ENCODE data around the gene ATP8B3. TPM values are rescaled to one million over a fixed set of nuclear protein-coding genes. Genes with fewer than 3 reads are reported as not detected.

The ATP8B3 gene
- polyA plus RNA-seq, 1 donor: 0.51 TPM

GRCh38 chr19:1796395-1797142, 15.5 kb downstream of the ATP8B3 start:
- DNase-seq (ENCODE audit: low read depth): no peak

DNA sequence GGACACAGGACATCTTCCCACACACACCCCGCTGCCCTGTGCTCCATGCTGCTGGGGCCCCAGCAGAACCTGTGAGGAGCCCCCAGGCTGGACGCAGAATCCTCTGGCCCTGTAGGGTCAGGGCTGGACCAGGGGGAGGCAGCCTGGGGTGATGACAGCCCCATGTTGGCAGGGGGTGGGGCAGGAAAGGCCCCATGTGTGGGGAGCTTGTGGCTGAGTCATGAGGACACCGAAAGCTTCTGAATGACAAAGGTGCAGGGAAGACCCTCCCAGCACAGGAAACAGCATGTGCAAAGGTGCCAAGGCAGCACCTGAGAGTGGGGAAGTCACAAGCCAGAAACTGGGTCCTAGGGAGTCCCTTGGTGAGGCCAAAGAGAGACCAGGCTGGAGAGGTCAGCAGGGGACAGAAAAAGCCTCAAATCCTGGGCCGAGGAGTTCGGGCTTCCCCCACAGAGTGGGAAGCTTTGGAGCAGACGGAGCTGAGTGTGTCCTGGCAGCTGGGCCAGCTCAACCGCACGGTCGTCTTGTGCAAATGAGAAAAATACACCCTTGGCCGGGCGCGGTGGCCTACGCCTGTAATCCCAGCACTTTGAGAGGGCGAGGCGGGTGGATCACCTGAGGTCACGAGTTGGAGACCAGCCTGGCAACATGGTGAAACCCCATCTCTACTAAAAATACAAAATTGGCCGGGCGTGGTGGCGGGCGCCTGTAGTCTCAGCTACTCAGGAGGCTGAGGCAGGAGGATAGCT, 17.5 kb downstream of the ATP8B3 start:
- DNase-seq (ENCODE audit: low read depth): no peak

GRCh38 chr19:1791879-1792278, 20.2 kb downstream of the ATP8B3 start:
- DNase-seq (ENCODE audit: low read depth): no peak

DNA sequence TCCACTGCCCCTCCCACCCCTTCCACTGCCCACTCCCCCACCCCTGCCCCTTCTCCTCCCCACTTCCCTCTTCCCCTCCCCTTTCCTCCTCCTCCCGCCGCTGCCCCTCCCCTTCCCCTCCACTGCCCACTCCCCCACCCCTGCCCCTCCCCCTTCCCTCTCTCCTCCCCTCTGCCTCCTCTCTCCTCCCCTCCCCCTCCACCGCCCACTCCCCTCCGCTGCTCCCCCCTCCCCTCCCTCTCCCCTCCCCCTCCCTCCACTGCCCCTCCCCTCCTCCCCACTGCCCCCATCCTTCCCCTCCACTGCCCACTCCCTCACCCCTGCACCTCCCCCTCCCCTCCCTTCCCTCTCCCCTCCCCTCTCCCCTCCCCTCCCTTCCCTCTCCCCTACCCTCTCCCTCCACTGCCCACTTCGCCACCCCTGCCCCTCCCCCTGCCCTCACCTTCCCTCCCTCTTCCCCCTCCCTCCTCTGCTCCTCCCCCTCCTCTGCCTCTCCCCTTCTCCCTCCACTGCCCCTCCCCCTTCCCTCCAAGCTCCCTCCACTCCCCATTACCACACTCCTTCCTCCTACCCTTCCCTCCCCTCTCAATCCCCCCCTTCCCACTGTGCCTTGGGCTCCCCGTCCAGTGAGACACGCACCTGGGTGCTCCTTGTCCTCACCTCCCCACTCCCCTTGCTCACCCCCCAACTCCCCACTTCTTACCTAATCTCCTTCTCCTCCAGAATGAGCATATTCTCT, 21.9 kb downstream of the ATP8B3 start:
- no peak for DNase-seq (ENCODE audit: low read depth)

- DNase-seq (ENCODE audit: low read depth): no peak
Observed at GRCh38 chr19:1789261-1790041, 22.6 kb downstream of the ATP8B3 start.

- no peak for DNase-seq (ENCODE audit: low read depth)
Observed at GRCh38 chr19:1787116-1787515, 25.0 kb downstream of the ATP8B3 start.

GRCh38 chr19:1786668-1787067, 25.4 kb downstream of the ATP8B3 start:
- no peak for DNase-seq (ENCODE audit: low read depth)

DNA sequence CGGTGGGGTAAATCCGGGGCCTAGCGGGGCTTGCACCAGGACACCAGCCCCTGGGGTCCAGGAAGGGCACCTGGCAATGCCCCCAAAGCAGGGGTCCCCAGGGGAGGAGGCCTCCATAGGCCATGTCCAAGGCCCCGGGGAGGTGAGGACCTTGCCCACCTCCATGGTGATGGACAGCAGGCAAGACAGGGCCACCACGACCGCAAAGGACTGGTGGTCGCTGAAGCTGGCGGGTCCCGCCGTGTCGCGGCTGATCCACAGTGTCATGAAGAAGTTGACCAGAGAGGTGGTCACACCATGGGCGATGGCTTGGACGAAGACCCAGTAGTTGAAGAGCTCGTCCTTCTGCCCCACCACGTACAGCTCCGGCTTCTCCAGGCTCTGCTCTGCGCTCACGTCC, 26.8 kb downstream of the ATP8B3 start:
- DNase-seq (ENCODE audit: low read depth): no peak

- DNase-seq (ENCODE audit: low read depth): no peak
Observed at GRCh38 chr19:1783874-1784273, 28.2 kb downstream of the ATP8B3 start.

- DNase-seq (ENCODE audit: low read depth): no peak
Observed at GRCh38 chr19:1783354-1783753, 28.7 kb downstream of the ATP8B3 start.

DNA sequence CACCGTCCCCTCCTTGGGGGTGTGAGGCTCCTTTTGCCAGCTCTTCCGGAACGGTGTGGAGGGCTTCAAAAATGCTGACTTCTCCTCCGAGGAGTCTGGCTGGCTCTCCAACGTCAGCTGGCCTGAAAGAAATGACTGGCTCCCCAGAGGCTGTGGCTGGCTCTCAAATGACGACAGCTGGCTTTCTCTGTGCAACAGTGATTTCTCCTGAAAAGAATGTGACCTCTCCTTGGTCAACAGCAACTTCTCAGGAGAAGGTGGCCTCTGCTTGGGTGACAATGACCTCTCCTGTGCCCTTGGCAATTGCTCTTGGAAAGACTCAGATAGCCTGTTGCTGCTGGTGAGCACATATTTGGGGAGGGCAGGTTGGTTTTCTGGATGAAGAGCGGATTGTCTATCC, 29.6 kb downstream of the ATP8B3 start:
- DNase-seq (ENCODE audit: low read depth): no peak

GRCh38 chr19:1780272-1780958, 31.7 kb downstream of the ATP8B3 start:
- no peak for DNase-seq (ENCODE audit: low read depth)

GRCh38 chr19:1779574-1779973, 32.5 kb downstream of the ATP8B3 start:
- no peak for DNase-seq (ENCODE audit: low read depth)

DNA sequence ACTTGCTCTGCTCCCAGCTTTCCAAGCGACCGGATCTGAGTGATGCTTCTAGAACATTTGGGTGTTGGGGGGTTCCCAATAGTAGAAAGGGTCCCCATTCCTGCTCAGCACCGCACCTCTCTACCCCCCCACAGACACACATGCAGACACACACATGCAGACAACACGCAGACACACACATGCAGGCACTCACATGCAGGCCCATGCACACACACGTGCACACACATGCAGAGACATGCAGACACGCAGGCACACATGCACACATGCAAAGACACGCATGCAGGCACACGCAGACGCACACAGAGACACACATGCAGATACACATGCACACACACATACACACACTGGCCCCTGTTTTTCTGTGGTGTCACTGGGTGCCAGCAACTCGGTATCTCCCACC, 34.9 kb downstream of the ATP8B3 start:
- DNase-seq (ENCODE audit: low read depth): no peak

GRCh38 chr19:1776606-1777147, 35.4 kb downstream of the ATP8B3 start:
- DNase-seq (ENCODE audit: low read depth): no peak

DNA sequence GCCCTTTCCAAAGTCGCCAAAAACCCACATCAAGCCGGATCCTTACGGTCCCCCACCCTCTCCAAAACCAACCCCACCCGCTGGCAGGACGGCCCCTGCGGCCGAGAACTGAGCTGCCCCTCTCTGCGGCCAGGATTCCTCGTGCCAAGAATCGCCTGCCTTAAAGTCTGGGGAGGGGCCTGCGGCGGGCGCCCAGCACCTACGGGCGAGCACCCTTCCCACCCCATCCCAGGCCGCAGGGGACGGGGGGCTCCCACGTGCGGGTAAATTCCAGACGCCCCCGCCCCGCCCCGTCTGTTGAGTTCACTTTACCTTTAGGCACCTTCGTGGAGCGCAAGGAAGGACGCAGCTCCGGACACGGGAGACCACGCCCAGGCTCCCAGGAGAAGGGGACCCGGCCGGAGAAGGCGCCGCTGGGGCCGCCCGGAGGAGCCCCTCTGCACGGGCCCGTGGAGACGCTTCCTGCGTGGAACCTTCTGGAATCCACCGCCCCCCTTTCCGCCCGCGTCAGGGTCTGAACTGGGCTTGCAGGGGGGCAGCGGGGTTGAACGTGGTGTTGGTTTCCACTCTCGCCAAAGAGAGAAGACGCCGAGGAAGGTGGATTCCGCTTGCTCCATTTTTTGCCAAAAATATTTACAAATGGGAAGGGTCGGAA, 36.0 kb downstream of the ATP8B3 start:
- DNase-seq (ENCODE audit: low read depth): no peak

DNA sequence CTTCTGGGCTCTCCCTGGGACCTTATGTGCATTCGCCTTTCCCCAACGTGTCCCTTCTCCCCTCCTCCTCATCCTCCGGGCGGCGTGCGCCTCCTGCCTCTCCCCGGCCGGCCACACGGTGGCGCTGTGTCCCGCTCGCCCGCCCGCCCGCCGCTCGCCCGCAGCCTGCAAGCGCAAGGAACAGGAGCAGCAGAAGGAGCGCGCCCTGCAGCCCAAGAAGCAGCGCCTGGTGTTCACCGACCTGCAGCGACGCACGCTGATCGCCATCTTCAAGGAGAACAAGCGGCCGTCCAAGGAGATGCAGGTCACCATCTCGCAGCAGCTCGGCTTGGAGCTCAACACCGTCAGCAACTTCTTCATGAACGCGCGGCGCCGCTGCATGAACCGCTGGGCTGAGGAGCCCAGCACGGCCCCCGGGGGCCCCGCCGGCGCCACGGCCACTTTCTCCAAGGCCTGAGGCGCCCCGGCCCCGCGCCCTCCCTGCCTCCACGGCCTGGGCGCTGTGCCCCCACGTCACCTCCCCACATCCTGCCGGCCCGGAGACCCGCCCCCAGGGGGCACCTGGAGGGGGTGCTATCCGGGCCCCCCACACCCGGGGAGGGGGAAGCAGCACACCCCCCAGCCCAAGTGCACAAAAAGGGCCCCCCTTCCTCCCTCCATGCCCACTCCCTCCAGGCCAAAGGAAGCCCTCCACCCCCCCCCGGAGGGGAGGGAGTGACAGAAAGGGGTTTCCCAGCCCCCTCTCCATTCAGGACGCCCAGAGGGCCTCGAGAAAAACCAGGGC, 36.9 kb downstream of the ATP8B3 start:
- no peak for DNase-seq (ENCODE audit: low read depth)

GRCh38 chr19:1773184-1773583, 38.9 kb downstream of the ATP8B3 start:
- DNase-seq (ENCODE audit: low read depth): no peak

- no peak for DNase-seq (ENCODE audit: low read depth)
Observed at GRCh38 chr19:1770866-1771576, 41.1 kb downstream of the ATP8B3 start.

All from forelimb muscle (tissue), 1 donor.